Hepatocyte (in vitro differentiated cells): ENCODE data around the gene GRIN3A.

Experiments
- EZH2 ChIP-seq: fragments of 200-600 bp; sonication (generic); IDR thresholded peaks from 2 replicates; pipeline ENCODE4 v1.6.1; 2016; ENCODE audit warnings: antibody characterized with exemption, mild to moderate bottlenecking, borderline replicate concordance
- EZH2phosphoT487 ChIP-seq: fragments of 200-600 bp; sonication (generic); IDR thresholded peaks from one replicate; pipeline ENCODE4 v1.6.1; 2018; ENCODE audit warnings: antibody characterized with exemption, mild to moderate bottlenecking, low read depth, moderate library complexity; ENCODE audit not compliant: unreplicated experiment, severe bottlenecking

GRCh38 chr9:101736717-101737116 lies 1.7 kb downstream of the GRIN3A start:
- TF ChIP-seq EZH2phosphoT487 (no peak), EZH2 (no peak)
